ENCODE data around the gene AFAP1.

AFAP1 gene

GRCh38 chr4:7732263-7732662 is 207.4 kb downstream of the AFAP1 start:
- no peak for TF ChIP-seq ZNF521 (tag by site-specific recombination; IDR thresholded peaks at IDR 0.05)
- TF ChIP-seq ZNF585B (tag by site-specific recombination; IDR thresholded peaks at IDR 0.05), result no peak
- TF ChIP-seq ZNF23 (tag by site-specific recombination; IDR thresholded peaks at IDR 0.05; ENCODE audit: borderline replicate concordance), result no peak
- TF ChIP-seq ZNF18 (tag by site-specific recombination; IDR thresholded peaks at IDR 0.05), result no peak
- no peak for TF ChIP-seq ZNF510 (tag by site-specific recombination; IDR thresholded peaks at IDR 0.05; ENCODE audit: insufficient replicate concordance)
- TF ChIP-seq GLI2 (tag by site-specific recombination; IDR thresholded peaks at IDR 0.05; ENCODE audit: borderline replicate concordance, low read depth), result no peak
- TF ChIP-seq ZNF324 (tag by site-specific recombination; IDR thresholded peaks at IDR 0.05), result no peak
- no peak for TF ChIP-seq ZSCAN30 (tag by site-specific recombination; IDR thresholded peaks at IDR 0.05)
- no peak for TF ChIP-seq ZNF639 (tag by site-specific recombination; IDR thresholded peaks at IDR 0.05)
- TF ChIP-seq ZBTB6 (tag by site-specific recombination; IDR thresholded peaks at IDR 0.05), result no peak
- no peak for TF ChIP-seq ZNF175 (tag by site-specific recombination; IDR thresholded peaks at IDR 0.05)
- no peak for TF ChIP-seq ZNF560 (tag by site-specific recombination; IDR thresholded peaks at IDR 0.05; ENCODE audit: borderline replicate concordance)
- TF ChIP-seq ZBTB26 (tag by site-specific recombination; optimal IDR thresholded peaks at IDR 0.05), result no peak
- no peak for TF ChIP-seq YY1 (tag by site-specific recombination; IDR thresholded peaks at IDR 0.05)
- no peak for TF ChIP-seq ZNF660 (tag by site-specific recombination; IDR thresholded peaks at IDR 0.05)
- no peak for TF ChIP-seq REPIN1 (tag by site-specific recombination; IDR thresholded peaks at IDR 0.05; ENCODE audit: low read depth)
- TF ChIP-seq MEIS1 (CRISPR knock-in tag; IDR thresholded peaks at IDR 0.05; ENCODE audit: borderline replicate concordance), result no peak
- TF ChIP-seq ZNF768 (tag by site-specific recombination; IDR thresholded peaks at IDR 0.05), result no peak
- TF ChIP-seq HOXA7 (CRISPR knock-in tag; IDR thresholded peaks at IDR 0.05; ENCODE audit: borderline replicate concordance), result no peak
- POLR2A ChIA-PET, result no interaction called here
- CTCF ChIA-PET, result interaction anchor here (1.2 kb wide), 2 partner anchors 12 to 396 kb away, joined by 3 to 4 read pairs; no protein-coding TSS in a partner anchor
- Histone ChIP-seq H3K27ac (ENCODE audit: extremely low read depth, low read depth, low read length) (no peak overlapping the region), H3K36me3 (ENCODE audit: control insufficient read depth in 2 of 2, insufficient read depth in 1 of 2, low read length in 2 of 2) (no peaks in the 10 kb centered on the region), H3K4me1 (ENCODE audit: control insufficient read depth, insufficient read depth, low read length) (no peaks in the 10 kb centered on the region), H3K4me3 (ENCODE audit: low read depth, low read length) (no peak overlapping the region), H3K9me3 (ENCODE audit: control insufficient read depth, insufficient read depth, low read depth, low read length) (no peaks in the 10 kb centered on the region)

- Histone ChIP-seq H3K36me3 (ENCODE audit: control insufficient read depth in 2 of 2, insufficient read depth in 1 of 2, low read length in 2 of 2) (no peaks in the 10 kb centered on the region), H3K4me3 (ENCODE audit: low read depth, low read length) (no peak overlapping the region), H3K9me3 (ENCODE audit: control insufficient read depth, insufficient read depth, low read depth, low read length) (no peaks in the 10 kb centered on the region), H3K4me1 (ENCODE audit: control insufficient read depth, insufficient read depth, low read length) (no peaks in the 10 kb centered on the region), H3K27ac (ENCODE audit: extremely low read depth, low read depth, low read length) (no peak overlapping the region)
- CTCF ChIA-PET, result interaction anchor here (1.2 kb wide), 2 partner anchors 11 to 395 kb away, joined by 3 to 4 read pairs; no protein-coding TSS in a partner anchor
- POLR2A ChIA-PET, result no interaction called here
- TF ChIP-seq ZNF10 (tag by site-specific recombination; IDR thresholded peaks at IDR 0.05) (no peak), ZNF302 (tag by site-specific recombination; IDR thresholded peaks at IDR 0.05; ENCODE audit: low read depth) (no peak)
These were observed 208.2 kb downstream of the AFAP1 start for GRCh38 chr4:7731437-7731836.
